Gastroesophageal sphincter (tissue), 4 donors: ENCODE data around the gene FAM53B. TPM values are rescaled to one million over a fixed set of nuclear protein-coding genes. Genes with fewer than 3 reads are reported as not detected.

Experiments used
- ATAC-seq: fragments of 150-250 bp; one replicate; pipeline ENCODE4 v1.9.1; 2016; ENCODE audit warnings: mild to moderate bottlenecking, moderate library complexity
- H3K27ac ChIP-seq, 4 donors: fragments of 200-600 bp; sonication (generic) in 3 of 4; 1 replicate in 3 of 4; 2 replicates in 1 of 4; pipeline ENCODE4 v1.5.1; 2016 to 2019
- H3K27me3 ChIP-seq: fragments of 200-600 bp; sonication (generic); one replicate; pipeline ENCODE4 v1.5.1; 2019
- H3K36me3 ChIP-seq, 2 donors: fragments of 200-600 bp; sonication (generic); one replicate each; pipeline ENCODE4 v1.5.1; 2019; ENCODE audit warnings: control low read depth in 1 of 2
- H3K4me1 ChIP-seq, 3 donors: fragments of 200-600 bp; sonication (generic); 1 replicate in 2 of 3; 2 replicates in 1 of 3; pipeline ENCODE4 v1.5.1; 2016 to 2019; ENCODE audit warnings: control low read depth in 2 of 3
- H3K4me3 ChIP-seq, 2 donors: fragments of 200-600 bp; sonication (generic); one replicate each; pipeline ENCODE4 v1.5.1; 2019; ENCODE audit warnings: mild to moderate bottlenecking in 1 of 2, moderate library complexity in 1 of 2
- H3K9me3 ChIP-seq, 3 donors: fragments of 200-600 bp; sonication (generic); one replicate each; pipeline ENCODE4 v1.5.1; 2017 to 2019; ENCODE audit warnings: control low read depth in 2 of 3
- EP300 ChIP-seq: sonication (generic); formaldehyde crosslinking; IDR thresholded peaks from one replicate; pipeline ENCODE4 v1.6.1; 2017; ENCODE audit warnings: antibody characterized with exemption, mild to moderate bottlenecking
- POLR2A ChIP-seq, 2 donors: fragments of 450-650 bp; IDR thresholded peaks; one replicate each; pipeline ENCODE4 v1.6.1; 2017; ENCODE audit warnings: antibody characterized with exemption in 2 of 2, mild to moderate bottlenecking in 2 of 2, moderate library complexity in 1 of 2
- POLR2AphosphoS5 ChIP-seq: sonication (generic); formaldehyde crosslinking; IDR thresholded peaks from one replicate; pipeline ENCODE4 v1.6.1; 2017; ENCODE audit warnings: antibody characterized with exemption
- WGBS, 2 donors: methylation state at CpG; one replicate each; pipeline ENCODE4 v1.1.5; 2018; ENCODE audit warnings: low coverage in 1 of 2; 5-methylcytosine and 5-hydroxymethylcytosine counted together
- total RNA-seq, 4 donors: library from RNA; depleted of rRNA; stranded (reverse); fragments of >200 nt; gene quantifications; one replicate each; pipeline ENCODE4 v1.1.0, GENCODE V29; 2016
- TF ChIP-seq, protein P1 (sequence below), 4 experiments: fragments of 200-600 bp in 2 of 4; fragments of 450-650 bp in 2 of 4; sonication (generic) in 1 of 4; IDR thresholded peaks; one replicate each; pipeline ENCODE4 v1.5.1; 2017 to 2019; ENCODE audit warnings: antibody characterized with exemption in 4 of 4, mild to moderate bottlenecking in 2 of 4, moderate library complexity in 2 of 4

Gene FAM53B
- total RNA-seq, 4 donors from 2014 or later: 24.5 to 33.0 (median 30.2) TPM

DNA sequence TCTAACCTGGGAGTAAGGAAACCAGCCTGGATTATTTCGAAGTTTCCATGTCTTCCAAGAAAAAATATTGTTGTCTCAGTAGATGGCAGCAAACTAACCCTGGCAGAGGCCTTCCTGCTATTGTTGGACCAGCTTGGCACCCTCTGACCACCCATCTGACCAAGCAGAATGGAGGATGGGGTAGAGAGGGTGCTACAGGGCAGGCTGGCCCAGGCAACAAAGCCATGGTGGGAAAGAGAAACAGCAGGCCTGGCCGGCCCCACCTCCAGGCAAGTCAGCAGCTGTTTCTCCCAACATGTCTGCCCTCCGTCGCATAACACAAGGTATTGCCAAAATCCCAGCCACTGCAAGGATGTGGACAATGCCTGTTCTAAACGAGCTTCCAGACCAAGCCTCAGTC, 95.0 kb downstream of the FAM53B start:
- ATAC-seq: peak; percentile 34
- Histone ChIP-seq H3K9me3 (no peaks in the 10 kb centered on the region), H3K4me3 (no peak overlapping the region), H3K36me3 (no peaks in the 10 kb centered on the region), H3K27ac (peak overlapping the region in 3 of 4 donors; percentile 56 to 73 (median 72)), H3K4me1 (peaks cover 0 to 95% (median 34%) of the 10 kb centered on the region in 3 donors), H3K27me3 (no peaks in the 10 kb centered on the region)
- WGBS, 2 donors: 0% methylated on average over 1 of the region's 5 CpGs; no CpG with 5 or more reads in 1 of the 2 donors
- TF ChIP-seq, protein P1, sequence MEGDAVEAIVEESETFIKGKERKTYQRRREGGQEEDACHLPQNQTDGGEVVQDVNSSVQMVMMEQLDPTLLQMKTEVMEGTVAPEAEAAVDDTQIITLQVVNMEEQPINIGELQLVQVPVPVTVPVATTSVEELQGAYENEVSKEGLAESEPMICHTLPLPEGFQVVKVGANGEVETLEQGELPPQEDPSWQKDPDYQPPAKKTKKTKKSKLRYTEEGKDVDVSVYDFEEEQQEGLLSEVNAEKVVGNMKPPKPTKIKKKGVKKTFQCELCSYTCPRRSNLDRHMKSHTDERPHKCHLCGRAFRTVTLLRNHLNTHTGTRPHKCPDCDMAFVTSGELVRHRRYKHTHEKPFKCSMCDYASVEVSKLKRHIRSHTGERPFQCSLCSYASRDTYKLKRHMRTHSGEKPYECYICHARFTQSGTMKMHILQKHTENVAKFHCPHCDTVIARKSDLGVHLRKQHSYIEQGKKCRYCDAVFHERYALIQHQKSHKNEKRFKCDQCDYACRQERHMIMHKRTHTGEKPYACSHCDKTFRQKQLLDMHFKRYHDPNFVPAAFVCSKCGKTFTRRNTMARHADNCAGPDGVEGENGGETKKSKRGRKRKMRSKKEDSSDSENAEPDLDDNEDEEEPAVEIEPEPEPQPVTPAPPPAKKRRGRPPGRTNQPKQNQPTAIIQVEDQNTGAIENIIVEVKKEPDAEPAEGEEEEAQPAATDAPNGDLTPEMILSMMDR (IDR thresholded peaks at IDR 0.05): peak in 2 of 4 experiments; percentile 3 to 12
- TF ChIP-seq EP300: no peak

DNA sequence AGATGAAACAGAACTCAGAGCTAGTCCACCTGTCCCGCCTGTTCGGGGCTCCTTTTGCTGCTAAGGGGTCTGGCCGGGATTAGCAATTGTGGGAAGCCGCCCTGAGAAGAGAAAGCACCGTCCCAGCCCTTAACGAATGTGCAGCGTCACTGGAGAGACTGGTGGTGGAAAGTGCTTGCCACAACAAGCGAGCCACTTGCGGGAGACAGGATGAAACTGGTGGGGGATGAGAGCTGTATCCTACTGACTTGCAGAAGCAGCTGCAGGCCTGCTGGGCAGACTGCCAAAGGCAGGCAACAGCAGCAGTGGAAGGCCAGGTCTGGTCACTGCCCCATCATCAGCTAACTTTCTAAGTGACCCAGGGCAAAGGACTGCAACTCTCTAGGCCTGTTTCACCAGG, 95.4 kb downstream of the FAM53B start:
- no peaks in the 10 kb centered on the region for H3K27me3 ChIP-seq
- H3K9me3 ChIP-seq: no peaks in the 10 kb centered on the region
- 39% methylated on average over 2 of the region's 9 CpGs; no CpG with 5 or more reads in 1 of the 2 donors for WGBS, 2 donors
- no peak for TF ChIP-seq POLR2AphosphoS5
- TF ChIP-seq EP300: no peak
- TF ChIP-seq POLR2A (IDR thresholded peaks at IDR 0.05): no peak
- TF ChIP-seq, protein P1 (IDR thresholded peaks at IDR 0.05): no peak
- no peak overlapping the region for H3K4me3 ChIP-seq
- no peaks in the 10 kb centered on the region for H3K36me3 ChIP-seq
- H3K27ac ChIP-seq: peak overlapping the region in 3 of 4 donors; percentile 56 to 73 (median 72)
- ATAC-seq: peak; percentile 43
- H3K4me1 ChIP-seq: peaks cover 0 to 95% (median 34%) of the 10 kb centered on the region in 3 donors

DNA sequence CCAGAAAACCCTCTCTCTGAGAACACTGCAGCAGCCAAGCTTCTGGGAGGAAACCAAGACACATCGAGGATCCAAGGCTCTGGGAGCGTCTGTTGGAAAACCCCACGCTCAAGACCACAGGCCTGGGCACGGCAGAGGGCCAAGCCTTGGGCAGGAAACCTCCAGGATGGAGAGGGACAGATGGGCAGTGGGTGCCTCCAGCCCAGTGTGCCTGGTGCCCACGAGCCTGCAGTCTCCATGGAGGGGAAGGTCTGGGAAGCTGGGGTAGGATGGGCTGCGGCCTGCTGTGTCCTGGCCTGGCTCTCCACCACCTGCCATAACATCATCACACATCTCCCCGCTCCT, 96.1 kb downstream of the FAM53B start:
- ATAC-seq: no peak
- H3K36me3 ChIP-seq: no peaks in the 10 kb centered on the region
- no peaks in the 10 kb centered on the region for H3K27me3 ChIP-seq
- TF ChIP-seq, protein P1 (IDR thresholded peaks at IDR 0.05): no peak
- TF ChIP-seq EP300 (no peak), POLR2AphosphoS5 (no peak), POLR2A (IDR thresholded peaks at IDR 0.05) (no peak)
- H3K27ac ChIP-seq: peak overlapping the region in 3 of 4 donors; percentile 56 to 73 (median 72)
- no peaks in the 10 kb centered on the region for H3K9me3 ChIP-seq
- H3K4me3 ChIP-seq: no peak overlapping the region
- 85% methylated on average over 2 of the region's 7 CpGs; no CpG with 5 or more reads in 1 of the 2 donors for WGBS, 2 donors
- peaks cover 0 to 93% (median 34%) of the 10 kb centered on the region in 3 donors for H3K4me1 ChIP-seq

DNA sequence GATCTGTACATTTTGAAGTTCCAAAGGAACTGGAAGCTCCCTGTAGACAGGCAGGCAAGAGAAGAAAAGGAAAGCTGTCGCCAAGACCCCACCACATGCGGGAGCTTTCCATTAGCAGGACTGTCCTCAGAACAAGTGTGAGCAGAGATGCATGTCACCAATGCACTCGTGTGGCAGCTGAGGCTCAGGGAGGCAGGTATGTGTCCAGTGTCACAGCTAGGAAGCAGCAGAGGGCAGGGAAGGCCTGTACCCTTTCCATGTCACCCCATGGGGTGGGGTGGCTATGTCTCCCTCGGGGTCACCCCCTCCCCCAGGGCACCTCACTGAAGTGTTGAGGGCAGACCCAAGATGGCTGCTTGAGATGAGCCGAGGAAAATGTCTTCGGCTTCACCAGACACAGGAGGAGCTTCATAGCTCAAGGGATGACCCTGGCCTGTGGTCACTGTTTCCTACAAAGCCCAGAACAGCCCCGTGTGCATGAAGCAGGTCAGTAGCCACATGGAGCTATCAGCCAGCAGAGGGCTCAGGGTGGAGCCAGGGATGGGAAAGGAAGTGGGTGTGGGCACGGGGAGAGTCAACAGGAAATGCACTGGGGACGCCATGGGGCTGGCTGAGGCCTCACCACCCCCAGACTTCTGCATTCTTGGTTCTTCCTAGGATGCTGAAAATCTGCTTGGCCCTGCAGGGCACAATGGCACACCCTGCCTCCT, 96.6 kb downstream of the FAM53B start:
- Histone ChIP-seq H3K4me3 (no peak overlapping the region), H3K27me3 (no peaks in the 10 kb centered on the region), H3K9me3 (no peaks in the 10 kb centered on the region), H3K36me3 (no peaks in the 10 kb centered on the region), H3K4me1 (peaks cover 0 to 93% (median 34%) of the 10 kb centered on the region in 3 donors), H3K27ac (peak overlapping the region in 3 of 4 donors; percentile 56 to 73 (median 72))
- 60% methylated on average over 3 of the region's 9 CpGs; no CpG with 5 or more reads in 1 of the 2 donors for WGBS, 2 donors
- peak; percentile 63 for ATAC-seq
- TF ChIP-seq, protein P1 (IDR thresholded peaks at IDR 0.05): peak in 2 of 4 experiments; percentile 16 to 28
- no peak for TF ChIP-seq POLR2AphosphoS5
